Activated naive CD8-positive, alpha-beta T cell treated with anti-CD3 and anti-CD28 coated beads, Interleukin-2, amount 10 ng/mL, durations not matched to agents 7 days and 5 days (primary cell): ENCODE data around the gene ZC3H10. TPM values are rescaled to one million over a fixed set of nuclear protein-coding genes. Genes with fewer than 3 reads are reported as not detected.
A peak's percentile ranks its signal among the peaks of the same experiment; 100 is the strongest.

Source experiments
- ATAC-seq: fragments of 150-1000 bp; cut with Tn5 transposase; one replicate; pipeline ENCODE4 v1.10.0; 2021; ENCODE audit warnings: low read depth, moderate library complexity
- POLR2A ChIA-PET: fragments of 350-600 bp; sonication (Branson Sonifier 250); formaldehyde crosslinking; loops from one replicate; lab custom pipeline; 2021; ENCODE audit warnings: antibody characterized with exemption; lab: Charles Lee
- DNase-seq: peaks from one replicate; pipeline ENCODE4 v3.0.0; 2021
- H3K27ac Mint-ChIP-seq: one replicate; pipeline ENCODE4 v1.8.0; 2022; ENCODE audit warnings: mild to moderate bottlenecking, mixed read lengths
- H3K27me3 Mint-ChIP-seq: one replicate; pipeline ENCODE4 v1.8.0; 2022; ENCODE audit warnings: mild to moderate bottlenecking, moderate library complexity, mixed read lengths
- H3K36me3 Mint-ChIP-seq: one replicate; pipeline ENCODE4 v1.8.0; 2021; ENCODE audit warnings: mild to moderate bottlenecking, mixed read lengths
- H3K4me1 Mint-ChIP-seq: one replicate; pipeline ENCODE4 v1.8.0; 2021; ENCODE audit warnings: mixed read lengths
- H3K4me3 Mint-ChIP-seq: one replicate; pipeline ENCODE4 v1.8.0; 2022; ENCODE audit warnings: mild to moderate bottlenecking, moderate library complexity, mixed read lengths
- H3K9me3 Mint-ChIP-seq: one replicate; pipeline ENCODE4 v1.8.0; 2021; ENCODE audit warnings: mixed read lengths
- total RNA-seq, 2 experiments: library from RNA; stranded (reverse); gene quantifications; one replicate each; pipeline ENCODE4 v1.2.3, GENCODE V29; 2021

The ZC3H10 gene
- total RNA-seq, 2 experiments from 2014 or later = 10.6 to 12.0 TPM

GRCh38 chr12:56137853-56138571 is 19.9 kb downstream of the ZC3H10 start:
- H3K27me3 Mint-ChIP-seq = no peaks in the 10 kb centered on the region
- peak overlapping the region; percentile 29 for H3K4me3 Mint-ChIP-seq

GRCh38 chr12:56141946-56142784 is 24.1 kb downstream of the ZC3H10 start:
- peak overlapping the region; percentile 37 for H3K27ac Mint-ChIP-seq
- no peaks in the 10 kb centered on the region for H3K27me3 Mint-ChIP-seq
- peaks cover 57% of the 10 kb centered on the region for H3K4me1 Mint-ChIP-seq
- H3K4me3 Mint-ChIP-seq = no peak overlapping the region
- DNase-seq = no peak
- POLR2A ChIA-PET = interaction anchor here (0.7 to 3.8 kb wide), 9 partner anchors 9 to 124 kb away, joined by 3 to 31 read pairs (median 3); partner anchors contain the start of genes ESYT1, MYL6, PA2G4 and SMARCC2
- ATAC-seq = no peak
- H3K36me3 Mint-ChIP-seq = peaks cover 64% of the 10 kb centered on the region
- H3K9me3 Mint-ChIP-seq = no peaks in the 10 kb centered on the region

More at GRCh38 chr12:56137853-56138571, 19.9 kb downstream of the ZC3H10 start:
- no peaks in the 10 kb centered on the region for H3K9me3 Mint-ChIP-seq
- peaks cover 57% of the 10 kb centered on the region for H3K4me1 Mint-ChIP-seq
- peak overlapping the region; percentile 88 for H3K27ac Mint-ChIP-seq
- H3K36me3 Mint-ChIP-seq = peaks cover 68% of the 10 kb centered on the region
- POLR2A ChIA-PET = interaction anchor here (0.6 to 4.2 kb wide), 9 partner anchors 9 to 178 kb away, joined by 3 to 36 read pairs (median 4); partner anchors contain the start of genes CNPY2, ESYT1, MYL6 and MYL6B
- ATAC-seq (no peak), DNase-seq (no peak)

- POLR2A ChIA-PET = interaction anchor here (1.0 to 3.8 kb wide), 8 partner anchors 8 to 46 kb away, joined by 3 to 31 read pairs (median 6); partner anchors contain the start of genes ESYT1, PA2G4 and SMARCC2
- ATAC-seq = peak; percentile 28
- Mint-ChIP-seq H3K27me3 (no peaks in the 10 kb centered on the region), H3K4me1 (peaks cover 47% of the 10 kb centered on the region), H3K4me3 (peak overlapping the region; percentile 6), H3K27ac (peak overlapping the region; percentile 82), H3K9me3 (no peaks in the 10 kb centered on the region), H3K36me3 (peaks cover 57% of the 10 kb centered on the region)
- DNase-seq = no peak
Measured at GRCh38 chr12:56143217-56143616, 25.2 kb downstream of the ZC3H10 start.

GRCh38 chr12:56143870-56144269 is 25.8 kb downstream of the ZC3H10 start:
- Mint-ChIP-seq H3K27ac (peak overlapping the region; percentile 82), H3K27me3 (no peaks in the 10 kb centered on the region), H3K4me1 (peaks cover 40% of the 10 kb centered on the region), H3K36me3 (peaks cover 51% of the 10 kb centered on the region), H3K4me3 (no peak overlapping the region), H3K9me3 (no peaks in the 10 kb centered on the region)
- ATAC-seq = no peak
- no peak for DNase-seq
- POLR2A ChIA-PET = interaction anchor here (0.7 to 3.8 kb wide), 7 partner anchors 8 to 45 kb away, joined by 3 to 31 read pairs (median 6); partner anchors contain the start of genes ESYT1, PA2G4 and SMARCC2

- POLR2A ChIA-PET = interaction anchor here (0.6 to 2.3 kb wide), 3 partner anchors 12 to 44 kb away, joined by 3 to 7 read pairs (median 6); partner anchors contain the start of gene SMARCC2
- no peaks in the 10 kb centered on the region for H3K9me3 Mint-ChIP-seq
- no peaks in the 10 kb centered on the region for H3K27me3 Mint-ChIP-seq
- peak overlapping the region; percentile 34 for H3K27ac Mint-ChIP-seq
- H3K4me3 Mint-ChIP-seq = no peak overlapping the region
- H3K36me3 Mint-ChIP-seq = peaks cover 43% of the 10 kb centered on the region
- ATAC-seq = no peak
- H3K4me1 Mint-ChIP-seq = peaks cover 36% of the 10 kb centered on the region
- DNase-seq = no peak
Measured at GRCh38 chr12:56145217-56145616, 27.2 kb downstream of the ZC3H10 start.

GRCh38 chr12:56146492-56147460 is 28.7 kb downstream of the ZC3H10 start:
- H3K36me3 Mint-ChIP-seq = peaks cover 32% of the 10 kb centered on the region
- peak overlapping the region; percentile 8 for H3K27ac Mint-ChIP-seq
- H3K9me3 Mint-ChIP-seq = no peaks in the 10 kb centered on the region
- H3K4me1 Mint-ChIP-seq = peaks cover 38% of the 10 kb centered on the region
- ATAC-seq = no peak
- no peaks in the 10 kb centered on the region for H3K27me3 Mint-ChIP-seq
- no peak overlapping the region for H3K4me3 Mint-ChIP-seq
- POLR2A ChIA-PET = interaction anchor here (0.6 kb wide), 2 partner anchors 7 to 199 kb away, joined by 3 to 4 read pairs; no protein-coding TSS in a partner anchor
- no peak for DNase-seq

- Mint-ChIP-seq H3K27me3 (no peaks in the 10 kb centered on the region), H3K27ac (peak overlapping the region; percentile 100), H3K4me1 (peaks cover 36% of the 10 kb centered on the region), H3K9me3 (no peaks in the 10 kb centered on the region), H3K36me3 (peaks cover 12% of the 10 kb centered on the region), H3K4me3 (peak overlapping the region; percentile 95)
- POLR2A ChIA-PET = interaction anchor here (0.6 to 4.7 kb wide), 7 partner anchors 10 to 478 kb away, joined by 4 to 67 read pairs (median 5); partner anchors contain the start of genes ESYT1, MYL6 and ZC3H10
- DNase-seq (no peak), ATAC-seq (no peak)
Measured at GRCh38 chr12:56150563-56150962, 32.5 kb downstream of the ZC3H10 start.

- DNase-seq (peak; percentile 76), ATAC-seq (peak; percentile 71)
- H3K9me3 Mint-ChIP-seq = no peaks in the 10 kb centered on the region
- H3K4me1 Mint-ChIP-seq = peaks cover 35% of the 10 kb centered on the region
- H3K27me3 Mint-ChIP-seq = no peaks in the 10 kb centered on the region
- peak overlapping the region; percentile 100 for H3K27ac Mint-ChIP-seq
- H3K36me3 Mint-ChIP-seq = peaks cover 14% of the 10 kb centered on the region
- H3K4me3 Mint-ChIP-seq = peak overlapping the region; percentile 95
- POLR2A ChIA-PET = interaction anchor here (0.8 to 4.7 kb wide), 14 partner anchors 8 to 477 kb away, joined by 3 to 67 read pairs (median 6); partner anchors contain the start of genes ESYT1, MYL6, PA2G4 and PYM1
Measured at GRCh38 chr12:56151672-56152131, 33.6 kb downstream of the ZC3H10 start.

- Mint-ChIP-seq H3K27ac (peak within 1 kb of the TSS; percentile 100), H3K27me3 (no peaks in the 10 kb centered on the region), H3K9me3 (no peaks in the 10 kb centered on the region), H3K36me3 (peaks cover 15% of the 10 kb centered on the region), H3K4me3 (peak within 1 kb of the TSS; percentile 95), H3K4me1 (peaks cover 33% of the 10 kb centered on the region)
- POLR2A ChIA-PET = interaction anchor here (0.8 to 4.7 kb wide), 13 partner anchors 9 to 225 kb away, joined by 3 to 67 read pairs (median 7); partner anchors contain the start of genes ESYT1, MYL6, PA2G4 and PYM1
- DNase-seq (peak; percentile 93), ATAC-seq (peak; percentile 90)
Measured at GRCh38 chr12:56152132-56152755, 34.2 kb downstream of the ZC3H10 start, which contains the start of gene MYL6B. Gene MYL6B, plus strand, starts transcription at chr12:56152587. Its CDS starts 1,332 bp downstream, at chr12:56153919.

- DNase-seq = no peak
- POLR2A ChIA-PET = interaction anchor here (1.0 to 4.2 kb wide), 3 partner anchors 10 to 35 kb away, joined by 3 to 67 read pairs (median 8); partner anchors contain the start of genes ESYT1 and ZC3H10
- H3K27me3 Mint-ChIP-seq = no peaks in the 10 kb centered on the region
Measured at GRCh38 chr12:56152756-56153677, 35.0 kb downstream of the ZC3H10 start.

More at GRCh38 chr12:56152756-56153677, 35.0 kb downstream of the ZC3H10 start:
- peak overlapping the region; percentile 100 for H3K27ac Mint-ChIP-seq
- H3K9me3 Mint-ChIP-seq = no peaks in the 10 kb centered on the region
- H3K4me3 Mint-ChIP-seq = peak overlapping the region; percentile 95
- peaks cover 17% of the 10 kb centered on the region for H3K36me3 Mint-ChIP-seq
- peaks cover 36% of the 10 kb centered on the region for H3K4me1 Mint-ChIP-seq
- no peak for ATAC-seq
